Measurements from ENCODE around the gene SERPINA4. TPM values are rescaled to one million over a fixed set of nuclear protein-coding genes. Genes with fewer than 3 reads are reported as not detected.

The SERPINA4 gene
- total and polyA plus RNA-seq, 2 experiments from 2014 or later = not detected

GRCh38 chr14:94548131-94548998, 12.9 kb upstream of the SERPINA4 start (continued):
- TF ChIP-seq, protein P1, sequence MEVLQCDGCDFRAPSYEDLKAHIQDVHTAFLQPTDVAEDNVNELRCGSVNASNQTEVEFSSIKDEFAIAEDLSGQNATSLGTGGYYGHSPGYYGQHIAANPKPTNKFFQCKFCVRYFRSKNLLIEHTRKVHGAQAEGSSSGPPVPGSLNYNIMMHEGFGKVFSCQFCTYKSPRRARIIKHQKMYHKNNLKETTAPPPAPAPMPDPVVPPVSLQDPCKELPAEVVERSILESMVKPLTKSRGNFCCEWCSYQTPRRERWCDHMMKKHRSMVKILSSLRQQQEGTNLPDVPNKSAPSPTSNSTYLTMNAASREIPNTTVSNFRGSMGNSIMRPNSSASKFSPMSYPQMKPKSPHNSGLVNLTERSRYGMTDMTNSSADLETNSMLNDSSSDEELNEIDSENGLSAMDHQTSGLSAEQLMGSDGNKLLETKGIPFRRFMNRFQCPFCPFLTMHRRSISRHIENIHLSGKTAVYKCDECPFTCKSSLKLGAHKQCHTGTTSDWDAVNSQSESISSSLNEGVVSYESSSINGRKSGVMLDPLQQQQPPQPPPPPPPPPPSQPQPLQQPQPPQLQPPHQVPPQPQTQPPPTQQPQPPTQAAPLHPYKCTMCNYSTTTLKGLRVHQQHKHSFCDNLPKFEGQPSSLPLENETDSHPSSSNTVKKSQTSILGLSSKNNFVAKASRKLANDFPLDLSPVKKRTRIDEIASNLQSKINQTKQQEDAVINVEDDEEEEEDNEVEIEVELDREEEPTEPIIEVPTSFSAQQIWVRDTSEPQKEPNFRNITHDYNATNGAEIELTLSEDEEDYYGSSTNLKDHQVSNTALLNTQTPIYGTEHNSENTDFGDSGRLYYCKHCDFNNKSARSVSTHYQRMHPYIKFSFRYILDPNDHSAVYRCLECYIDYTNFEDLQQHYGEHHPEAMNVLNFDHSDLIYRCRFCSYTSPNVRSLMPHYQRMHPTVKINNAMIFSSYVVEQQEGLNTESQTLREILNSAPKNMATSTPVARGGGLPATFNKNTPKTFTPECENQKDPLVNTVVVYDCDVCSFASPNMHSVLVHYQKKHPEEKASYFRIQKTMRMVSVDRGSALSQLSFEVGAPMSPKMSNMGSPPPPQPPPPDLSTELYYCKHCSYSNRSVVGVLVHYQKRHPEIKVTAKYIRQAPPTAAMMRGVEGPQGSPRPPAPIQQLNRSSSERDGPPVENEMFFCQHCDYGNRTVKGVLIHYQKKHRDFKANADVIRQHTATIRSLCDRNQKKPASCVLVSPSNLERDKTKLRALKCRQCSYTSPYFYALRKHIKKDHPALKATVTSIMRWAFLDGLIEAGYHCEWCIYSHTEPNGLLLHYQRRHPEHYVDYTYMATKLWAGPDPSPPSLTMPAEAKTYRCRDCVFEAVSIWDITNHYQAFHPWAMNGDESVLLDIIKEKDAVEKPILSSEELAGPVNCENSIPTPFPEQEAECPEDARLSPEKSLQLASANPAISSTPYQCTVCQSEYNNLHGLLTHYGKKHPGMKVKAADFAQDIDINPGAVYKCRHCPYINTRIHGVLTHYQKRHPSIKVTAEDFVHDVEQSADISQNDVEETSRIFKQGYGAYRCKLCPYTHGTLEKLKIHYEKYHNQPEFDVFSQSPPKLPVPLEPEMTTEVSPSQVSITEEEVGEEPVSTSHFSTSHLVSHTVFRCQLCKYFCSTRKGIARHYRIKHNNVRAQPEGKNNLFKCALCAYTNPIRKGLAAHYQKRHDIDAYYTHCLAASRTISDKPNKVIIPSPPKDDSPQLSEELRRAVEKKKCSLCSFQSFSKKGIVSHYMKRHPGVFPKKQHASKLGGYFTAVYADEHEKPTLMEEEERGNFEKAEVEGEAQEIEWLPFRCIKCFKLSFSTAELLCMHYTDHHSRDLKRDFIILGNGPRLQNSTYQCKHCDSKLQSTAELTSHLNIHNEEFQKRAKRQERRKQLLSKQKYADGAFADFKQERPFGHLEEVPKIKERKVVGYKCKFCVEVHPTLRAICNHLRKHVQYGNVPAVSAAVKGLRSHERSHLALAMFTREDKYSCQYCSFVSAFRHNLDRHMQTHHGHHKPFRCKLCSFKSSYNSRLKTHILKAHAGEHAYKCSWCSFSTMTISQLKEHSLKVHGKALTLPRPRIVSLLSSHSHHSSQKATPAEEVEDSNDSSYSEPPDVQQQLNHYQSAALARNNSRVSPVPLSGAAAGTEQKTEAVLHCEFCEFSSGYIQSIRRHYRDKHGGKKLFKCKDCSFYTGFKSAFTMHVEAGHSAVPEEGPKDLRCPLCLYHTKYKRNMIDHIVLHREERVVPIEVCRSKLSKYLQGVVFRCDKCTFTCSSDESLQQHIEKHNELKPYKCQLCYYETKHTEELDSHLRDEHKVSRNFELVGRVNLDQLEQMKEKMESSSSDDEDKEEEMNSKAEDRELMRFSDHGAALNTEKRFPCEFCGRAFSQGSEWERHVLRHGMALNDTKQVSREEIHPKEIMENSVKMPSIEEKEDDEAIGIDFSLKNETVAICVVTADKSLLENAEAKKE (CRISPR knock-in tag; IDR thresholded peaks at IDR 0.05) = no peak
- TF ChIP-seq ZNF331 (CRISPR knock-in tag; IDR thresholded peaks at IDR 0.05; ENCODE audit: low read depth) = no peak
- no peak for TF ChIP-seq NANOG (IDR thresholded peaks at IDR 0.05; ENCODE audit: borderline replicate concordance)
- TF ChIP-seq CTCF (conservative IDR thresholded peaks at IDR 0.05; ENCODE audit: low read depth in 2 of 2) = no peak
- no peak for TF ChIP-seq EZH2phosphoT487 (IDR thresholded peaks at IDR 0.05; ENCODE audit: unreplicated experiment)
- no peak for TF ChIP-seq ZNF114 (CRISPR knock-in tag; IDR thresholded peaks at IDR 0.05)

Data from GM23338 (cell line).